HepG2 (cell line): Measurements from ENCODE around the gene SATB1. TPM values are rescaled to one million over a fixed set of nuclear protein-coding genes. Genes with fewer than 3 reads are reported as not detected.

ENCODE experiments used
- FOXJ3 ChIP-seq: sonication (generic); formaldehyde crosslinking; IDR thresholded peaks from 2 replicates; pipeline ENCODE4 v1.4.0; 2020; ENCODE audit warnings: missing genetic modification reagents, mild to moderate bottlenecking, borderline replicate concordance
- PHF21A ChIP-seq: sonication (generic); formaldehyde crosslinking; IDR thresholded peaks from 2 replicates; pipeline ENCODE4 v1.5.0; 2020; ENCODE audit warnings: mild to moderate bottlenecking, missing genetic modification reagents
- PRPF4 ChIP-seq: fragments of 200-400 bp; formaldehyde crosslinking; IDR thresholded peaks from 2 replicates; pipeline ENCODE4 v1.6.1; 2016; ENCODE audit warnings: low read length, low read depth; ENCODE audit not compliant: poor library complexity, severe bottlenecking
- ZBTB40 ChIP-seq, 2 experiments: fragments of 450-650 bp in 1 of 2; sonication (generic) in 1 of 2; formaldehyde crosslinking in 1 of 2; IDR thresholded peaks; 2 replicates each; pipeline versions ENCODE4 v1.6.1 to v1.8.0; 2016 to 2022; ENCODE audit warnings: antibody characterized with exemption in 1 of 2, mild to moderate bottlenecking in 1 of 2, missing genetic modification reagents in 1 of 2
- polyA plus RNA-seq, 8 experiments: library from polyadenylated mRNA; depleted of rRNA in 3 of 8; stranded (reverse) in 7 of 8; unstranded in 1 of 8; fragments of >200 nt; fragmentation: Illumina TruSeq in 4 of 8; extraction: Trizol in 4 of 8; gene quantifications; 2 replicates each; pipeline versions ENCODE4 v1.2.1 to v1.2.3, GENCODE V29; 2011 to 2016; ENCODE audit warnings: low read depth in 4 of 8, missing spikeins in 1 of 8, mixed read lengths in 1 of 8; ENCODE audit not compliant: insufficient read depth in 1 of 8
- total RNA-seq, 5 experiments: library from RNA; depleted of rRNA; stranded (reverse); fragments of >200 nt; fragmentation: Illumina TruSeq; extraction: Trizol; gene quantifications; 2 replicates each; pipeline ENCODE4 v1.2.3, GENCODE V29; 2016; ENCODE audit warnings: low read depth in 1 of 5
- TF ChIP-seq, protein P1 (sequence below): sonication (generic); formaldehyde crosslinking; IDR thresholded peaks from 2 replicates; pipeline ENCODE4 v1.5.0; 2020; ENCODE audit warnings: mild to moderate bottlenecking, missing genetic modification reagents, borderline replicate concordance

Gene SATB1
- total and polyA plus RNA-seq, 2 of the 13 experiments (the other 11 are each of a cell fraction or from before 2014, with no cell fraction given): 0.03 TPM; not detected in 1

DNA sequence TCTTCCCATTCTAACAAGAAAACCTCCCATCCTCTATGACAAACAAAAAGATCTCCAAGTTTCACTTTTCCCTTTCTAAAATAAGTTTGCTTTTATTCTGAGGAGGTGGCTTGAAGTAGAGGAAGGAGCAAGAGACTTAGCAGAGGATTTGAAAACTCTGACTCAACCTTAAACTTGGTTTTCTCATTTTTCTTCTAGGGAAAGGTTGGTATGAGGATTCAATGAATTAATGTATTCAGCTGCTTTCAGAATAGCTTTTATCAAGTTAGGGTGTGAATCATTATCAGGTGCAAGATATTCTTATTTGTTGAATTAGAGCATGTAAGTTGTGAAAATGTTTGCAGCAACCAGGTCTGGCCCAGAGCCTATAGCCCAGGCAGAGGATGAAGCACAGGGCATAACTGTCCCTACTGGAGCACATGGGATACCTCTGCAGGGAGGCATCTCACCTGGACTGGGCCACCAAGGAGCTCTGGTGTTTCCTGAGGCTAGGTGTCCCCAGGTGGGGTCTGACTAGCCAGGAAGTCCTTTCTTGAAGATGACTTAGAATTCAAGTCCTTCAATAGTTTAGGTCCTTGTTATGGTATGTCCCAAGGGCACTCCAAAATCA, 42.3 kb downstream of the SATB1 start (continued):
- TF ChIP-seq ZBTB40 (IDR thresholded peaks at IDR 0.05): no peak
- TF ChIP-seq ZBTB40 (CRISPR knock-in tag; IDR thresholded peaks at IDR 0.05): no peak
- no peak for TF ChIP-seq PRPF4
- TF ChIP-seq FOXJ3 (CRISPR knock-in tag): no peak
- no peak for TF ChIP-seq PHF21A (CRISPR knock-in tag)
- TF ChIP-seq, protein P1, sequence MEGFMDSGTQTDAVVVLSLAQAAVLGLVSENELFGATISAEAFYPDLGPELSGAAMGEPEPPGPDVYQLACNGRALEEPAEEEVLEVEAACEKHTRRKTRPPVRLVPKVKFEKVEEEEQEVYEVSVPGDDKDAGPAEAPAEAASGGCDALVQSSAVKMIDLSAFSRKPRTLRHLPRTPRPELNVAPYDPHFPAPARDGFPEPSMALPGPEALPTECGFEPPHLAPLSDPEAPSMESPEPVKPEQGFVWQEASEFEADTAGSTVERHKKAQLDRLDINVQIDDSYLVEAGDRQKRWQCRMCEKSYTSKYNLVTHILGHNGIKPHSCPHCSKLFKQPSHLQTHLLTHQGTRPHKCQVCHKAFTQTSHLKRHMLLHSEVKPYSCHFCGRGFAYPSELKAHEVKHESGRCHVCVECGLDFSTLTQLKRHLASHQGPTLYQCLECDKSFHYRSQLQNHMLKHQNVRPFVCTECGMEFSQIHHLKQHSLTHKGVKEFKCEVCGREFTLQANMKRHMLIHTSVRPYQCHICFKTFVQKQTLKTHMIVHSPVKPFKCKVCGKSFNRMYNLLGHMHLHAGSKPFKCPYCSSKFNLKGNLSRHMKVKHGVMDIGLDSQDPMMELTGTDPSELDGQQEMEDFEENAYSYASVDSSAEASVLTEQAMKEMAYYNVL: no peak
- TF ChIP-seq, all 625 proteins: peak for 0
